ENCODE data around the gene RNF214. TPM values are rescaled to one million over a fixed set of nuclear protein-coding genes. Genes with fewer than 3 reads are reported as not detected.

The RNF214 gene
- total RNA-seq, 2 experiments from 2014 or later, result 12.9 to 15.8 TPM

DNA sequence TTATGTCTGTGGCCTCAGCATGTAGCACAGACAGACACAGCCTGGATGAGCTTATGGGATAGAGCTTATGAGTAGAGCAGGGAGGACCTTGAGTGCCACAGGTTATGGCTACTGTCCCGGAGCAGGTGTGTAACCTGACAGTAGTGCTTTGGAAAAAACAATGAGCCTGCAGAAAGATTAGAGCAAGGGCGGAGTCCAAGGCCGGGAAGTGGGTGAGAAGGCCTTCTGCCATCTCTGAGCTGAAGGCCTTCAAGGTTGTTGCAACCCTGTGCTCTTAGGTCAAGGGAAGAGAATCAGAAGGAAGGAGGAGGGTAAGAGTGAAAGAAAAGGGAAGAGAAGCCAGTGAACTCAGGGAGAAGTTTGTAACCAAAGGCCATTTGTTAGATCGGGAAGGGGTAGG lies 37.2 kb upstream of the RNF214 start:
- ATAC-seq (ENCODE audit: poor library complexity) (no peak), DNase-seq (no peak)
- Mint-ChIP-seq H3K36me3 (ENCODE audit: low read depth) (peaks cover 29% of the 10 kb centered on the region), H3K9me3 (no peaks in the 10 kb centered on the region), H3K27ac (no peak overlapping the region), H3K27me3 (no peaks in the 10 kb centered on the region), H3K4me1 (ENCODE audit: low read depth) (peaks cover 10% of the 10 kb centered on the region), H3K4me3 (no peak overlapping the region)
- Histone ChIP-seq H3K4me3 (ENCODE audit: low read length) (no peak overlapping the region), H3K36me3 (ENCODE audit: insufficient read depth, low read length) (peaks cover 16% of the 10 kb centered on the region), H3K9me3 (ENCODE audit: control insufficient read depth in 1 of 2, insufficient read depth in 1 of 2, low read length in 2 of 2) (no peaks in the 10 kb centered on the region), H3K27me3 (ENCODE audit: control insufficient read depth in 1 of 2, insufficient read depth in 2 of 2, low read length in 2 of 2) (no peaks in the 10 kb centered on the region), H3K4me1 (ENCODE audit: insufficient read depth, low read length) (peaks cover 2% of the 10 kb centered on the region), H3K27ac (ENCODE audit: low read depth in 1 of 2, low read length in 2 of 2) (no peak overlapping the region)
- TF ChIP-seq CTCF (IDR thresholded peaks at IDR 0.05), result no peak
- ChIA-PET POLR2A (interaction anchor here (4.8 kb wide), 1 partner anchor 16 kb away, joined by 18 read pairs; the partner anchor contains the start of gene SIDT2), CTCF (no interaction called here)
- intact Hi-C loops (cut with DNase I, micrococcal nuclease), result no loop called here

- Mint-ChIP-seq H3K4me3 (no peak overlapping the region), H3K9me3 (no peaks in the 10 kb centered on the region), H3K27ac (peak overlapping the region; percentile 52), H3K4me1 (ENCODE audit: low read depth) (peaks cover 10% of the 10 kb centered on the region), H3K36me3 (ENCODE audit: low read depth) (peaks cover 25% of the 10 kb centered on the region), H3K27me3 (no peaks in the 10 kb centered on the region)
- Histone ChIP-seq H3K4me1 (ENCODE audit: insufficient read depth, low read length) (peaks cover under 1% of the 10 kb centered on the region), H3K9me3 (ENCODE audit: control insufficient read depth in 1 of 2, insufficient read depth in 1 of 2, low read length in 2 of 2) (no peaks in the 10 kb centered on the region), H3K27me3 (ENCODE audit: control insufficient read depth in 1 of 2, insufficient read depth in 2 of 2, low read length in 2 of 2) (no peaks in the 10 kb centered on the region), H3K4me3 (ENCODE audit: low read length) (no peak overlapping the region), H3K36me3 (ENCODE audit: insufficient read depth, low read length) (peaks cover 11% of the 10 kb centered on the region), H3K27ac (ENCODE audit: low read depth in 1 of 2, low read length in 2 of 2) (no peak overlapping the region)
- ChIA-PET POLR2A (interaction anchor here (4.8 kb wide), 1 partner anchor 17 kb away, joined by 18 read pairs; the partner anchor contains the start of gene SIDT2), CTCF (no interaction called here)
- TF ChIP-seq CTCF (IDR thresholded peaks at IDR 0.05), result no peak
- DNase-seq, result no peak
- no peak for ATAC-seq (ENCODE audit: poor library complexity)
- intact Hi-C loops (cut with DNase I, micrococcal nuclease), result no loop called here
Measured at GRCh38 chr11:117195761-117196160, 36.7 kb upstream of the RNF214 start.

- CTCF ChIA-PET, result no interaction called here
Measured at GRCh38 chr11:117197006-117197405, 35.5 kb upstream of the RNF214 start.

More at GRCh38 chr11:117197006-117197405, 35.5 kb upstream of the RNF214 start:
- Histone ChIP-seq H3K27ac (ENCODE audit: low read depth in 1 of 2, low read length in 2 of 2) (no peak overlapping the region), H3K27me3 (ENCODE audit: control insufficient read depth in 1 of 2, insufficient read depth in 2 of 2, low read length in 2 of 2) (no peaks in the 10 kb centered on the region), H3K4me1 (ENCODE audit: insufficient read depth, low read length) (no peaks in the 10 kb centered on the region), H3K9me3 (ENCODE audit: control insufficient read depth in 1 of 2, insufficient read depth in 1 of 2, low read length in 2 of 2) (no peaks in the 10 kb centered on the region), H3K4me3 (ENCODE audit: low read length) (no peak overlapping the region), H3K36me3 (ENCODE audit: insufficient read depth, low read length) (peaks cover 10% of the 10 kb centered on the region)
- DNase-seq (no peak), ATAC-seq (ENCODE audit: poor library complexity) (no peak)
- Mint-ChIP-seq H3K4me1 (ENCODE audit: low read depth) (peaks cover 10% of the 10 kb centered on the region), H3K27me3 (no peaks in the 10 kb centered on the region), H3K27ac (peak overlapping the region; percentile 26), H3K4me3 (no peak overlapping the region), H3K36me3 (ENCODE audit: low read depth) (peaks cover 25% of the 10 kb centered on the region), H3K9me3 (no peaks in the 10 kb centered on the region)
- POLR2A ChIA-PET, result interaction anchor here (4.8 kb wide), 1 partner anchor 18 kb away, joined by 18 read pairs; the partner anchor contains the start of gene SIDT2
- intact Hi-C loops (cut with DNase I, micrococcal nuclease), result no loop called here
- TF ChIP-seq CTCF (IDR thresholded peaks at IDR 0.05), result no peak

All from CD4-positive, alpha-beta T cell (primary cell).